Measurements from ENCODE around the gene FMN1.
"Not testable (repeated sequence)": the region's sequence is repeated elsewhere in the genome, so short reads cannot be mapped to it uniquely, and the experiment has no call there.

FMN1 gene

GRCh38 chr15:32873284-32874114 is 321.0 kb downstream of the FMN1 start:
- DNase-seq = no peak

- no peak for DNase-seq
These were observed 321.8 kb downstream of the FMN1 start for GRCh38 chr15:32872621-32873283.

GRCh38 chr15:32871883-32872282 is 322.6 kb downstream of the FMN1 start:
- DNase-seq = no peak

GRCh38 chr15:32870240-32871033 is 324.1 kb downstream of the FMN1 start:
- no peak for DNase-seq

- no peak for DNase-seq
These were observed 324.7 kb downstream of the FMN1 start for GRCh38 chr15:32869776-32870175.

- no peak for DNase-seq
These were observed 327.2 kb downstream of the FMN1 start for GRCh38 chr15:32867313-32867626.

GRCh38 chr15:32866454-32867312 is 327.8 kb downstream of the FMN1 start:
- no peak for DNase-seq

GRCh38 chr15:32864841-32865240 is 329.7 kb downstream of the FMN1 start:
- DNase-seq = no peak

- no peak for DNase-seq
These were observed 330.5 kb downstream of the FMN1 start for GRCh38 chr15:32864051-32864450.

GRCh38 chr15:32861761-32862160 is 332.8 kb downstream of the FMN1 start:
- DNase-seq = no peak

GRCh38 chr15:32861174-32861573 is 333.3 kb downstream of the FMN1 start:
- DNase-seq = no peak

- DNase-seq = no peak
These were observed 334.5 kb downstream of the FMN1 start for GRCh38 chr15:32859996-32860395.

- no peak for DNase-seq
These were observed 335.3 kb downstream of the FMN1 start for GRCh38 chr15:32859251-32859650.

- DNase-seq = no peak
These were observed 336.8 kb downstream of the FMN1 start for GRCh38 chr15:32857732-32858131.

GRCh38 chr15:32856753-32857152 is 337.8 kb downstream of the FMN1 start:
- DNase-seq = no peak

GRCh38 chr15:32855942-32856341 is 338.6 kb downstream of the FMN1 start:
- DNase-seq = no peak

- DNase-seq = no peak
These were observed 340.9 kb downstream of the FMN1 start for GRCh38 chr15:32853592-32853991.

- no peak for DNase-seq
These were observed 341.7 kb downstream of the FMN1 start for GRCh38 chr15:32852771-32853170.

GRCh38 chr15:32852017-32852416 is 342.5 kb downstream of the FMN1 start:
- DNase-seq = no peak

- DNase-seq = no peak
These were observed 342.9 kb downstream of the FMN1 start for GRCh38 chr15:32851572-32851971.

GRCh38 chr15:32849769-32850668 is 344.5 kb downstream of the FMN1 start:
- DNase-seq = no peak

- not testable (repeated sequence) for DNase-seq
These were observed 347.8 kb downstream of the FMN1 start for GRCh38 chr15:32846671-32847070.

All from effector CD4-positive, alpha-beta T cell (primary cell).